ENCODE data around the gene TAF13. TPM values are rescaled to one million over a fixed set of nuclear protein-coding genes. Genes with fewer than 3 reads are reported as not detected.

TAF13 gene
- total and polyA plus RNA-seq, 2 of the 4 experiments (the other 2 are of a cell fraction): 13.1 to 42.5 TPM

- peaks cover 1% of the 10 kb centered on the region; the same call in 1 of the 2 replicates for H3K9me1 ChIP-seq (ENCODE audit: insufficient read depth, low read length)
- H4K91ac ChIP-seq (ENCODE audit: insufficient read depth, low read depth, low read length): no peak overlapping the region
- no peak overlapping the region for H3K56ac ChIP-seq (ENCODE audit: extremely low read depth, insufficient read depth, low read length)
- no peak overlapping the region for H3K14ac ChIP-seq (replicated peaks; ENCODE audit: low read depth, low read length)
- no peak overlapping the region for H2AK5ac ChIP-seq (ENCODE audit: low read depth, low read length)
- no peak overlapping the region for H4K8ac ChIP-seq (ENCODE audit: low read depth in 2 of 2, low read length in 2 of 2)
- no peak overlapping the region for H2BK15ac ChIP-seq (ENCODE audit: low read depth, low read length)
- no peak overlapping the region for H2AFZ ChIP-seq (replicated peaks; ENCODE audit: low read length, poor library complexity)
- no peaks in the 10 kb centered on the region for H3K27me3 ChIP-seq (ENCODE audit: control insufficient read depth, insufficient read depth, low read length)
- no CpG with 5 or more reads among the region's 6 CpGs for WGBS, 2 experiments (ENCODE audit: extremely low coverage in 2 of 2, insufficient read length in 1 of 2)
- no peak for ATAC-seq (ENCODE audit: low read depth)
- H3K9me3 ChIP-seq (ENCODE audit: control insufficient read depth, insufficient read depth, low read length): no peaks in the 10 kb centered on the region
- H2AK9ac ChIP-seq (replicated peaks; ENCODE audit: low read depth, low read length, poor library complexity): no peak overlapping the region
- H3K36me3 ChIP-seq (ENCODE audit: control insufficient read depth, insufficient read depth, low read length): no peaks in the 10 kb centered on the region
- no peaks in the 10 kb centered on the region for H4K20me1 ChIP-seq (ENCODE audit: insufficient read depth, low read length)
- TF ChIP-seq USF2 (IDR thresholded peaks at IDR 0.05; ENCODE audit: low read depth, low read length): no peak
- no peak for TF ChIP-seq RCOR1 (IDR thresholded peaks at IDR 0.05; ENCODE audit: insufficient replicate concordance, low read length)
- TF ChIP-seq POLR2A (IDR thresholded peaks at IDR 0.05; ENCODE audit: low read depth, low read length): no peak
- TF ChIP-seq NFE2L2 (IDR thresholded peaks at IDR 0.05; ENCODE audit: low read depth, low read length): no peak
- no peak for TF ChIP-seq FOS (IDR thresholded peaks at IDR 0.05; ENCODE audit: low read depth, low read length)
- TF ChIP-seq, protein P1, sequence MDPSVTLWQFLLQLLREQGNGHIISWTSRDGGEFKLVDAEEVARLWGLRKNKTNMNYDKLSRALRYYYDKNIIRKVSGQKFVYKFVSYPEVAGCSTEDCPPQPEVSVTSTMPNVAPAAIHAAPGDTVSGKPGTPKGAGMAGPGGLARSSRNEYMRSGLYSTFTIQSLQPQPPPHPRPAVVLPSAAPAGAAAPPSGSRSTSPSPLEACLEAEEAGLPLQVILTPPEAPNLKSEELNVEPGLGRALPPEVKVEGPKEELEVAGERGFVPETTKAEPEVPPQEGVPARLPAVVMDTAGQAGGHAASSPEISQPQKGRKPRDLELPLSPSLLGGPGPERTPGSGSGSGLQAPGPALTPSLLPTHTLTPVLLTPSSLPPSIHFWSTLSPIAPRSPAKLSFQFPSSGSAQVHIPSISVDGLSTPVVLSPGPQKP (IDR thresholded peaks at IDR 0.05; ENCODE audit: borderline replicate concordance, low read depth, low read length): no peak
- no peak for TF ChIP-seq CHD1 (IDR thresholded peaks at IDR 0.05; ENCODE audit: low read depth, low read length)
- no peak for TF ChIP-seq RAD21 (IDR thresholded peaks at IDR 0.05; ENCODE audit: low read length)
- no peak for TF ChIP-seq CEBPB (IDR thresholded peaks at IDR 0.05; ENCODE audit: low read depth, low read length)
- no peak for TF ChIP-seq MAFK (IDR thresholded peaks at IDR 0.05; ENCODE audit: low read depth, low read length)
- TF ChIP-seq SMC3 (IDR thresholded peaks at IDR 0.05; ENCODE audit: low read depth, low read length): no peak
- no peak for TF ChIP-seq MAZ (IDR thresholded peaks at IDR 0.05; ENCODE audit: borderline replicate concordance, low read depth, low read length)
- TF ChIP-seq BHLHE40 (IDR thresholded peaks at IDR 0.05; ENCODE audit: low read depth, low read length): no peak
- TF ChIP-seq RFX5 (IDR thresholded peaks at IDR 0.05; ENCODE audit: low read depth, low read length): no peak
- TF ChIP-seq CTCF (conservative IDR thresholded peaks at IDR 0.05; ENCODE audit: low read depth, low read length): no peak
- TF ChIP-seq MXI1 (IDR thresholded peaks at IDR 0.05; ENCODE audit: borderline replicate concordance, low read depth, low read length): no peak
- H3K4me3 ChIP-seq (ENCODE audit: insufficient read depth, low read depth, low read length): no peak overlapping the region
- H3K4me1 ChIP-seq (ENCODE audit: control insufficient read depth, insufficient read depth, low read length): no peaks in the 10 kb centered on the region
- in situ Hi-C loops (cut with MboI; ENCODE audit: low sequenced_read_pairs) (no loop called here), dilution Hi-C loops (cut with HindIII; ENCODE audit: low sequenced_read_pairs, unreplicated experiment) (no loop called here), intact Hi-C loops (cut with micrococcal nuclease) (no loop called here)
- no peak overlapping the region for H3K18ac ChIP-seq (ENCODE audit: low read depth, low read length)
- no peak overlapping the region for H3K4ac ChIP-seq (ENCODE audit: low read depth, low read length)
- CTCF ChIA-PET: no interaction called here
- no peak overlapping the region for H2BK20ac ChIP-seq (ENCODE audit: low read depth, low read length)
- no peak for DNase-seq
- H3K23ac ChIP-seq (ENCODE audit: low read depth, low read length): no peak overlapping the region
- H2BK5ac ChIP-seq (ENCODE audit: low read depth, low read length, poor library complexity, severe bottlenecking): no peak overlapping the region
- POLR2A ChIA-PET (ENCODE audit: unreplicated experiment): no interaction called here
- BruUV-seq (replicated peaks): no TSS peak
- H3K79me1 ChIP-seq (ENCODE audit: low read depth in 1 of 2, low read length in 2 of 2): no peaks in the 10 kb centered on the region
- H3K27ac ChIP-seq (ENCODE audit: insufficient read depth, low read length): no peak overlapping the region
- no peak overlapping the region for H4K5ac ChIP-seq (ENCODE audit: low read depth, low read length)
- no peak overlapping the region for H3K4me2 ChIP-seq (ENCODE audit: low read depth, low read length)
- H2BK120ac ChIP-seq (ENCODE audit: low read depth, low read length): no peak overlapping the region
- no peak overlapping the region for H3K9ac ChIP-seq (ENCODE audit: low read depth, low read length)
These were observed 28.5 kb downstream of the TAF13 start for GRCh38 chr1:109047339-109047738.

All from IMR-90 (cell line).